ENCODE data around the gene SNRPA.
"Not testable (repeated sequence)": the region's sequence is repeated elsewhere in the genome, so short reads cannot be mapped to it uniquely, and the experiment has no call there.

The SNRPA gene

DNA sequence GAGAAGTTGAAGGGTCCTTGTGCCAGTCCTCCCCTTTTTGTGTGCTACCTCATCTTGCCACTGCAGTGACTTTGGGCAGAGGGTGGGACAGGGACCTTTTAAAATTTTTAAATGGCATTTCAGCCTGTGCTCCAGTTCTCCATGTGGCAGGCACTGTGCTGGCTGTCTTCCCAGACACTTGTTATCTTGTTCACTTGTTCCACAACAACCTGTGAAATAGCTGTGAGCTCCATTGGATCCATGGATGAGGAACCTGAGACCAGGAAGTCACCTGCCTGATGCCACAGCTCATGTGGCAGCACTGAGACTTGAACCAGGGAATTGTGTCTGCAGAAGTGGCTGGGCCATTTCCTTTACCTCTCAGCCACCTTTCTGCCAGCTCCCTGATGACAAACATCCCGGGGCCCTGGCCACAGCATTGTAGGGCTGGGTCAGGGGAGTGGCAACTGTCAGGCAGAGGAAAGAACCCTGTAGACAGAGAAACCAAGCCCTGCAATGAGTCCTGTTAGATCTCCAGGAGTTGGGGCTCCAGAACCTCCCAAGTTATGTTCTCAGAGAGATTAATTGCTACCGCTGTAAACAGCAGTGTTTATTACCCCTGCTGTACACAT, 54.4 kb downstream of the SNRPA start:
- Mint-ChIP-seq H3K27ac (peak overlapping the region; percentile 97), H3K4me3 (peak overlapping the region; percentile 95), H3K36me3 (ENCODE audit: low read depth) (peaks cover 45% of the 10 kb centered on the region), H3K9me3 (no peaks in the 10 kb centered on the region), H3K4me1 (ENCODE audit: low read depth) (peaks cover 89% of the 10 kb centered on the region), H3K27me3 (no peaks in the 10 kb centered on the region)

DNA sequence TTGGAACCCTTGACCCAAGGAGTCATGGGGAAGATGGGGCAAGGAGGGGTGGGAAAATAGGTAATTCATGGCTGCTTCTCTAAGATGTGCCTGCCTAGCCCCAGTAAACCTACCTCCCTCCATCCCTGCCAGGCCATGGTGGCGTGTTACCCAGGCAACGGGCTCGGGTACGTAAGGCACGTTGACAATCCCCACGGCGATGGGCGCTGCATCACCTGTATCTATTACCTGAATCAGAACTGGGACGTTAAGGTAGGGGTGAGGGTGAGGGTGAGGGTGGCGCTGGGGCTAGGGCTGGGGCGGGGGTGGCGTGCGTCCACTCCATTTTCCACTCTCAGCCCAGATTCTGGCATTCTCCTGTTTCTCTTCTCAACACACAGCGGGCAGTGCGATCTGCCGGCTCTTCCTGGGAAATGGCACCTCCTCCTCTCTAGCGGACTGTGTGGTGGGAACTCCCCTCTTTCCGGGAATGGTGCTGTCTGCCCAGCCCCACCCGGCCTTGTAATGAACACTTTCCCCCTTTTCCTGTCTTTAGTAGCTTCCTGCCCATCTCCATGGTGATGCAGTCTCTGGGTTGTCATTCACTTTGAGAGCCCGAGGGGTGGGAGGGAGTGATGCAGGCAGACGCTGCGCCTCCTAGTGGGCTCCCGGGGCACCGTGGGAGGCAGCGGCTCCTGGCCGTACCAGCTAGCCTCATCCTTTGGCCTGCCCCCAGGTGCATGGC, 55.6 kb downstream of the SNRPA start:
- no peaks in the 10 kb centered on the region for H3K27me3 Mint-ChIP-seq
- H3K9me3 Mint-ChIP-seq: no peaks in the 10 kb centered on the region
- peaks cover 86% of the 10 kb centered on the region for H3K4me1 Mint-ChIP-seq (ENCODE audit: low read depth)
- H3K27ac Mint-ChIP-seq: peak overlapping the region; percentile 97
- peak overlapping the region; percentile 73 for H3K4me3 Mint-ChIP-seq
- H3K36me3 Mint-ChIP-seq (ENCODE audit: low read depth): peaks cover 39% of the 10 kb centered on the region

DNA sequence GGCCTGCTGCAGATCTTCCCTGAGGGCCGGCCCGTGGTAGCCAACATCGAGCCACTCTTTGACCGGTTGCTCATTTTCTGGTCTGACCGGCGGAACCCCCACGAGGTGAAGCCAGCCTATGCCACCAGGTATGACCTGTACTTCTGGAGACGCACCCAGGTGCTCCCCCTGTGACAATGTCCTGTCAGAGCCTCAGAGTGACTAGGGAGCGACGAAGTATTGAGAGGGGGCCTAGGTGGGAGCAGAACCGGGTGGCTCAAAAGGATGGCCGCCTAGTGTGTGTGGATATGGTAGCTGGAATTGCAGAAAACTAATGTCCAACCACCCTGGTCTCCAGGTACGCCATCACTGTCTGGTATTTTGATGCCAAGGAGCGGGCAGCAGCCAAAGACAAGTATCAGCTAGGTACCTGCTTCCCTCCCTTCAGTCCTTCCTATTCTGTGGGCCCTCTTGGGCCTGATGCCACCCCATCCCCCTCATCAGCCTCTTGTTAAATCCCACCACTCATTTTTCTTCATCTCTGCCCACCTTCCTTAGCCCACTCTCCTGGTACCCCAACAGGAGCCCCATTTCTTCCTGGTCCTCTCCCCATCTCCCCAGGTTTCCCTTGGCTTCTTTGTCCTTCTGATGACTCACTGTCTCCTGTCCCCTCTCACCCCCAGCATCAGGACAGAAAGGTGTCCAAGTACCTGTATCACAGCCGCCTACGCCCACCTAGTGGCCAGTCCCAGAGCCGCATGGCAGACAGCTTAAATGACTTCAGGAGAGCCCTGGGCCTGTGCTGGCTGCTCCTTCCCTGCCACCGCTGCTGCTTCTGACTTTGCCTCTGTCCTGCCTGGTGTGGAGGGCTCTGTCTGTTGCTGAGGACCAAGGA, 56.4 kb downstream of the SNRPA start:
- Mint-ChIP-seq H3K4me1 (ENCODE audit: low read depth) (peaks cover 85% of the 10 kb centered on the region), H3K9me3 (no peaks in the 10 kb centered on the region), H3K36me3 (ENCODE audit: low read depth) (peaks cover 31% of the 10 kb centered on the region), H3K4me3 (peak overlapping the region; percentile 73), H3K27ac (peak overlapping the region; percentile 97), H3K27me3 (no peaks in the 10 kb centered on the region)

DNA sequence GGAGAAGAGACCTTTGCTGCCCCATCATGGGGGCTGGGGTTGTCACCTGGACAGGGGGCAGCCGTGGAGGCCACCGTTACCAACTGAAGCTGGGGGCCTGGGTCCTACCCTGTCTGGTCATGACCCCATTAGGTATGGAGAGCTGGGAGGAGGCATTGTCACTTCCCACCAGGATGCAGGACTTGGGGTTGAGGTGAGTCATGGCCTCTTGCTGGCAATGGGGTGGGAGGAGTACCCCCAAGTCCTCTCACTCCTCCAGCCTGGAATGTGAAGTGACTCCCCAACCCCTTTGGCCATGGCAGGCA, 57.0 kb downstream of the SNRPA start:
- Mint-ChIP-seq H3K27me3 (peaks cover 3% of the 10 kb centered on the region), H3K9me3 (no peaks in the 10 kb centered on the region), H3K36me3 (ENCODE audit: low read depth) (peaks cover 30% of the 10 kb centered on the region), H3K4me1 (ENCODE audit: low read depth) (peaks cover 84% of the 10 kb centered on the region), H3K27ac (peak overlapping the region; percentile 97), H3K4me3 (no peak overlapping the region)

DNA sequence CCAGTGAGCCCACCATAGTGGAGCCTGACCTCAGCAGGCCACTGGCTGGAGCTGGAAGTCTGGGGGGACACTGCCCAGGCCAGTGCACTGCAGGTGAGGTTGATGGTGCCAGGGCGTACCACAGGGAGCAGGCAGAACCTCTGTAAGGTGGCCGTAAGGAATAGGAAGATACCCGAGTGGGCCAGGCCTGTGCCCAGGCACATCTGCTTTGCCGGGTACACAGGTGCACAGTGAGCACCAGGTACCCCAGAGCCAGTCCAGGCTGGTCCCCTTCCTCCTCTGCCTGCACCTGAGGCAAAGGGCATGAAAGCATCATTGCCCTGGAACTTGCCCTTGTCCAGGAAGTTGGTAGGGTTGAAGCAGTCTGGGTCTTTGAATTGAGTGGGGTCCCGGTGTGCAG, 57.5 kb downstream of the SNRPA start:
- Mint-ChIP-seq H3K27ac (peak overlapping the region; percentile 36), H3K4me3 (no peak overlapping the region), H3K27me3 (peaks cover 3% of the 10 kb centered on the region), H3K9me3 (no peaks in the 10 kb centered on the region), H3K36me3 (ENCODE audit: low read depth) (peaks cover 30% of the 10 kb centered on the region), H3K4me1 (ENCODE audit: low read depth) (peaks cover 79% of the 10 kb centered on the region)

DNA sequence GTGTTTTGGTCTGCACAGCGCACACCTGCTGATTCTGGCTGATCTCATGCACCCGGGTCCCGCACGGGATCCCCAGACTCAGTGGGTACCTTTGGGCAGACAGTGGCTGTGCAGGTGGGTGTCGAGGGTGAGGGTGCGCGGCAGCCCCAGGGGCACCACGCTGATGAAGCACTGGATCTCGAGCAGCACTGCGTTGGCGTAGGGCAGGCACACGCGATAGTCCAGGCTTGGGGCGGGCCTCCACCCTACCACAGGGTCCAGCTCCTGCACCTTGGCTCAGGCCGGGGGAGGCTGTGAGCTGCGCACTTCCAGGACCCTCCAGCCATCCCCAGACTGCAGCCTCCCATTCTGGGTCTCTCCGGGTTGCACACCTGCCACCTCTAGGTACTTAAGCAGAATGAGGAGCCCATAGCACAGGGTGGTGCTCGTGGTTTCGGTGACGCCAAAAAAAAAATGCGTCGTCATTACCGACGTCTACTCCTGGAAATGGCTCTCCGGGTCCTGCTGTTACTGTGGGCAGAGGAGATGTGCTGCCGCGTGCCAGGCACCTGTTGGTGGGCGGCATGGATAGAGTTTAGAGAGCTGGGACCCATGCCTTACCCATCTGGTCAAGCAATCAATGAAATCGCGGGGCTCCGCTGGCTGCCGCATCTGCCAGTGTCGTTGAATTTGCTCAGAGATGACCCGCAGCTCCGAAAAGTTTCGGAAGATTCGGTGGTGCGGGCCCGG, 58.5 kb downstream of the SNRPA start:
- peak overlapping the region; percentile 26 for H3K27ac Mint-ChIP-seq

DNA sequence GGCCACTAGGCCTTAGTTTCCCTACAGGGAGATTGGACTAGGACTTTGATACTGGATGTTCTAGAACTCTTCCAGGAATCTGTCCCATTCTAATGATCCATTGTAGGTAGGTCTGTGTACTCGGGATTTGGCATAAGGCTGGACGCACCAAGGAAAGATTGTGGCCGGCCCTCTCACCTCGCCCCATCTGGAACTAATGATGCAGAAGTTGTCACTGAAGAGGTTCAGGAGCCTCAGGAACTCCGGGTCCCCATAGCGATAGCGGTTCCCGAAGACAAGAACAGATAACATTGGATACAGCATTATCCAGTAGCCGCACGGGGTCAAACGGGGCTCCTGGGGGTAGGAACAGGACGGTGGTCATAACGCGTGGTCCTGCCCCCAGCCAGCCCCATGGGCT, 59.2 kb downstream of the SNRPA start:
- H3K27ac Mint-ChIP-seq: peak overlapping the region; percentile 26

More for the DNA sequence above, 58.5 kb downstream of the SNRPA start:
- Mint-ChIP-seq H3K9me3 (no peaks in the 10 kb centered on the region), H3K4me1 (ENCODE audit: low read depth) (peaks cover 69% of the 10 kb centered on the region), H3K27me3 (peaks cover 3% of the 10 kb centered on the region), H3K36me3 (ENCODE audit: low read depth) (peaks cover 21% of the 10 kb centered on the region), H3K4me3 (no peak overlapping the region)

DNA sequence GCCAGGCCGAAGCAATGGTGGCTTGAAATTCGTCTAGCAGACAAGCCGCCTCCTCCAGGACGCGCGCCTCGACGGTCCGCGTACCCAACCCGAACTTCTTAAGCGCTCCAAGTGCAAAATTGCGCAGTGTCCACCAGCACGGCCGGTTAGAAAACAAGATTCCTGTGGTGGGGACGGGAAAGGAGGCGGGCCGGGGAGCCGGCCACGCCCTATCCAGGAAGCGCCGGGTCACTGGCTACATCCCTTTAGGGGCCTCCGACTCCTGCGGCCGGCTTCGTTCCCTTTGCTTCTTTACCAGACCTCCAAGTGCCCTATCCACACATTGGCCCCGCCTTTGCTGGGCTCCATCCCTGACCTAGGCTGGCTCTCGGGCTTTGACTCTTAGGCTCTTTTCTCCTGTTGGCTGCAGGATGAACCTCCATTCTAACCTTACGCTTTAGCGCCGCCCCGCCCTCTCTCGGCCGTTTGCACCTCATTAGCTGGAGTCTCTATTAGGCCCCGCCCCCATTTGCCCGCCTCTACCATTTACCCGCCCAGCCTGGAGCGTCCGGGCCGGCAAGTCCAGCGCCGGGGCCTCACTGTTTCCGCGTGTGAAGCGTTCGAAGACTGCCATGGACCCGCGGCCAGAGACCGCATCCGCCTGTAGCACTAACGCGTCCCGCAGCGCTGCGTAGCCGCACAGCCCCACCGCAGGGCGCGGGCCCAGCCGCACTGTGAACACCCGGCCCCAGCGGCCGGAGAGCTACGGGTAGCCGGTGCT, 59.8 kb downstream of the SNRPA start:
- H3K27me3 Mint-ChIP-seq, H3K9me3 Mint-ChIP-seq: not testable (repeated sequence)
- Mint-ChIP-seq H3K36me3 (ENCODE audit: low read depth) (peaks cover 14% of the 10 kb centered on the region), H3K4me1 (ENCODE audit: low read depth) (peaks cover 56% of the 10 kb centered on the region), H3K27ac (peak overlapping the region; percentile 31), H3K4me3 (peak overlapping the region; percentile 82)

More for the DNA sequence above, 59.2 kb downstream of the SNRPA start:
- Mint-ChIP-seq H3K27me3 (peaks cover 3% of the 10 kb centered on the region), H3K36me3 (ENCODE audit: low read depth) (peaks cover 15% of the 10 kb centered on the region), H3K4me3 (peak overlapping the region; percentile 37), H3K9me3 (no peaks in the 10 kb centered on the region), H3K4me1 (ENCODE audit: low read depth) (peaks cover 62% of the 10 kb centered on the region)

DNA sequence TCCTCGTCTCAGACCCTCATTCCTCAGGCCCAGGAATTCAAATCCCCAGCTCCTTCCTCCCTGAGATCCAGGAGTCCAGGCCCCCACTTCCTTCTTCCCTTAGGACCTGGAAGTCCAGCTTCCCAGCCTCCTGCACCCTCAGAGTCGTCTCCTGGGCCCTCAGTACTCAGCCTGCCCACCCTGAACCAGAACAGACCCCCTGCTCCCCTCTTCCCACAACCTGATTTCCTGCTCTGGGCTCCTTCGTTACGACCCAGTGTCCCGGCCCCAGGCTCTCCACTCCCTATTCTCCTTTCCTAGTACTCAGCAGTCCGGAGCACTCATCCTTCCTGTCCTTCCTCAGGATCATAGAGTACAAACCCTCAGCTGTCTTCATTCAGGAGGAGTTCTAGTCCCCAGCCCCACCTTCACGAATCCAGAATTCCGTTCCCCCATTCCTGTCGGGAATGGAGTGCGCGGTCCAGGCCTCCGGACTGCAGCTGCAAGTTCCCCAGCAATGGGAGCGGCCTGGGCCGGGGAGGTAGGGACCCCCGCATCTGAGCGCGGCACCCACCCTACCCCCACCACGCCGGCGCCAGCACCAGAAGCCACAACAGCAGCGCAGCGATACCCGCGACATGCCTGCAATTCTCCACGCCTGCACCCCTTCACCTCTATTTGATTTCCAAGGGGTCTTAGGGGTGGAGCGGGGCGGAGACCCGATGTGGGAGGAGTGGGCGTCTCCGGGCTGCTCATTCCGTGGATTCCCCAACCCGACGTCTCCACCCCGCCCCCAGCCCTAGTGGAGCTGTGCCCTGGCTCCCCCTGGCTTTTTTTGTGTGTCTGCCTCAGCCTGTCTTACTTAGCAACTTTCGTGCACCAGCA, 60.7 kb downstream of the SNRPA start:
- Mint-ChIP-seq H3K4me3 (peak overlapping the region; percentile 82), H3K4me1 (ENCODE audit: low read depth) (peaks cover 47% of the 10 kb centered on the region), H3K9me3 (no peaks in the 10 kb centered on the region), H3K36me3 (ENCODE audit: low read depth) (peaks cover 13% of the 10 kb centered on the region), H3K27me3 (peaks cover 3% of the 10 kb centered on the region), H3K27ac (peak overlapping the region; percentile 31)

DNA sequence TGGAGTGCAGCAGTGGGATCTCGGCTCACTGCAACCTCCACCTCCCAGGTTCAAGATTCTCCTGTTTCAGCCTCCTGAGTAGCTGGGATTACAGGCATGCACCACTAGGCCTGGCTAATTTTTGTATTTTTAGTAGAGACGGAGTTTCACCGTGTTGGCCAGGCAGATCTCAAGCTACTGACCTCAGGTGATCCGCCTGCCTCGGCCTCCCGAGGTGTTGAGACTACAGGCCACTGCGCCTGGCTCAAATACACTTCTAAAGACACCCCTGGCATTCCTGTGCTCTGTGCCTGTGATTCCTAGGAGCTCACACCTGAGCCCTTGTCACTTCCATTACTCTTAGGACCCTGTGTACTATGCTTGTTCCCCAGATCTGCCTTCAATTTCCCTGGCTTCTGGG, 61.6 kb downstream of the SNRPA start:
- not testable (repeated sequence) for H3K27ac Mint-ChIP-seq; H3K9me3 Mint-ChIP-seq; H3K27me3 Mint-ChIP-seq; H3K36me3 Mint-ChIP-seq (ENCODE audit: low read depth)
- Mint-ChIP-seq H3K4me3 (peak overlapping the region; percentile 49), H3K4me1 (ENCODE audit: low read depth) (peaks cover 39% of the 10 kb centered on the region)

DNA sequence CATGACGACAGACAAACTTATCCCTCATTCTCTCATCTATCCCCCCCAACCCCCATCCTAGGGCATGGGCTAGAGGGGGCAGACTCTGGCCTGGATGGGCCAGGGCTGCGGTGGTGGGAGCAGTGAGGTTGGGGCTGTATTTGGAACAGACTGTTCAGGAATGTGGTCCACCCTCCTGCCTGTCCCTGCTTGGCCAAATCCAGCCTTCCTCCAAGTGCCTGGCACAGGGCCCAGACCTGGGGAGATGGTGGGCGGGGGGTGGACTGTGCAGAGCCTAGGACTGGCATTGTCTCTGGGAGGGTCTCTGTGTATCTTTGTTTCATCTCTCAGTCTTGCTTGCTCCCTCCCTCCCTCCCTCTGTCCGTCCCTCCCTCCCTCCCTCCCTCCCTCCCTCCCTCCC, 62.2 kb downstream of the SNRPA start:
- peaks cover 3% of the 10 kb centered on the region for H3K36me3 Mint-ChIP-seq (ENCODE audit: low read depth)
- H3K4me1 Mint-ChIP-seq (ENCODE audit: low read depth): peaks cover 40% of the 10 kb centered on the region
- H3K9me3 Mint-ChIP-seq: no peaks in the 10 kb centered on the region
- H3K27me3 Mint-ChIP-seq: peaks cover 3% of the 10 kb centered on the region
- H3K4me3 Mint-ChIP-seq: peak overlapping the region; percentile 49
- H3K27ac Mint-ChIP-seq: no peak overlapping the region
